Fibroblast of lung (primary cell): ENCODE measurements around the gene TLK2. TPM values are rescaled to one million over a fixed set of nuclear protein-coding genes. Genes with fewer than 3 reads are reported as not detected.
A peak's percentile ranks its signal among the peaks of the same experiment; 100 is the strongest.

Experiments used
- DNase-seq, 2 donors: peaks; one replicate each; pipeline versions ENCODE4 v3.0.0 to v3.0.0-alpha.2; 2010; ENCODE audit warnings: low read depth in 2 of 2
- H2AFZ ChIP-seq: 2 replicates; pipeline ENCODE4 v1.5.1; 2012; ENCODE audit warnings: low read length, control low read depth, inconsistent platforms
- H3K27ac ChIP-seq: 2 replicates; pipeline ENCODE4 v1.5.1; 2011; ENCODE audit warnings: low read length, control low read depth; ENCODE audit not compliant: insufficient read depth
- H3K27me3 ChIP-seq: 2 replicates; pipeline ENCODE4 v1.5.1; 2011; ENCODE audit warnings: mild to moderate bottlenecking, low read length; ENCODE audit not compliant: control insufficient read depth, insufficient read depth
- H3K36me3 ChIP-seq: 2 replicates; pipeline ENCODE4 v1.5.1; 2011; ENCODE audit warnings: low read length; ENCODE audit not compliant: control insufficient read depth, insufficient read depth
- H3K4me1 ChIP-seq: 2 replicates; pipeline ENCODE4 v1.5.1; 2011; ENCODE audit warnings: low read length; ENCODE audit not compliant: control insufficient read depth, insufficient read depth; ENCODE audit errors: extremely low read depth
- H3K4me2 ChIP-seq: 2 replicates; pipeline ENCODE4 v1.5.1; 2011; ENCODE audit warnings: low read length, control low read depth; ENCODE audit not compliant: insufficient read depth; ENCODE audit errors: extremely low read depth
- H3K4me3 ChIP-seq, 4 experiments: fragments of 200-600 bp in 1 of 4; sonication (generic) in 1 of 4; replicated peaks in 1 of 4; 2 replicates each; pipeline ENCODE4 v1.5.1; 2011 to 2016; ENCODE audit warnings: low read length in 4 of 4, low read depth in 3 of 4, mild to moderate bottlenecking in 3 of 4, control low read depth in 2 of 4, inconsistent platforms in 1 of 4, mixed read lengths in 1 of 4; ENCODE audit not compliant: insufficient read depth in 1 of 4; ENCODE audit errors: control extremely low read depth in 1 of 4
- H3K79me2 ChIP-seq: 2 replicates; pipeline ENCODE4 v1.5.1; 2012; ENCODE audit warnings: mild to moderate bottlenecking, low read length, inconsistent platforms; ENCODE audit not compliant: control insufficient read depth, insufficient read depth
- H3K9ac ChIP-seq: 2 replicates; pipeline ENCODE4 v1.5.1; 2011; ENCODE audit warnings: mild to moderate bottlenecking, low read length, control low read depth; ENCODE audit not compliant: insufficient read depth
- H3K9me3 ChIP-seq: 2 replicates; pipeline ENCODE4 v1.5.1; 2012; ENCODE audit warnings: low read depth, low read length; ENCODE audit not compliant: control insufficient read depth, insufficient read depth
- H4K20me1 ChIP-seq: 2 replicates; pipeline ENCODE4 v1.5.1; 2011; ENCODE audit warnings: low read length; ENCODE audit not compliant: control insufficient read depth, insufficient read depth; ENCODE audit errors: extremely low read depth
- EZH2 ChIP-seq: IDR thresholded peaks from 2 replicates; pipeline ENCODE4 v1.5.1; 2012; ENCODE audit warnings: low read length, control low read depth, mild to moderate bottlenecking; ENCODE audit errors: missing control alignments
- polyA plus RNA-seq, 2 donors: library from polyadenylated mRNA; depleted of rRNA in 1 of 2; stranded (reverse) in 1 of 2; unstranded in 1 of 2; fragments of >200 nt; gene quantifications; 2 replicates each; pipeline ENCODE4 v1.2.1, GENCODE V29; 2011 to 2012; ENCODE audit warnings: missing spikeins in 1 of 2
- total RNA-seq: library from RNA; depleted of rRNA; stranded (reverse); fragments of >200 nt; gene quantifications from 2 replicates; pipeline ENCODE4 v1.2.1, GENCODE V29; 2014
- TF ChIP-seq, protein P1 (sequence below), 2 donors: IDR thresholded peaks in 1 of 2; conservative IDR thresholded peaks in 1 of 2; 1 replicate in 1 of 2; 2 replicates in 1 of 2; pipeline ENCODE4 v1.5.1; 2011 to 2012; ENCODE audit warnings: low read length in 2 of 2, control low read depth in 1 of 2, inconsistent platforms in 1 of 2, low read depth in 1 of 2, mild to moderate bottlenecking in 1 of 2

The TLK2 gene
- total and polyA plus RNA-seq, 2 donors (not counting 1 experiment from before 2014, with no cell fraction given), result 55.5 to 63.9 TPM

DNA sequence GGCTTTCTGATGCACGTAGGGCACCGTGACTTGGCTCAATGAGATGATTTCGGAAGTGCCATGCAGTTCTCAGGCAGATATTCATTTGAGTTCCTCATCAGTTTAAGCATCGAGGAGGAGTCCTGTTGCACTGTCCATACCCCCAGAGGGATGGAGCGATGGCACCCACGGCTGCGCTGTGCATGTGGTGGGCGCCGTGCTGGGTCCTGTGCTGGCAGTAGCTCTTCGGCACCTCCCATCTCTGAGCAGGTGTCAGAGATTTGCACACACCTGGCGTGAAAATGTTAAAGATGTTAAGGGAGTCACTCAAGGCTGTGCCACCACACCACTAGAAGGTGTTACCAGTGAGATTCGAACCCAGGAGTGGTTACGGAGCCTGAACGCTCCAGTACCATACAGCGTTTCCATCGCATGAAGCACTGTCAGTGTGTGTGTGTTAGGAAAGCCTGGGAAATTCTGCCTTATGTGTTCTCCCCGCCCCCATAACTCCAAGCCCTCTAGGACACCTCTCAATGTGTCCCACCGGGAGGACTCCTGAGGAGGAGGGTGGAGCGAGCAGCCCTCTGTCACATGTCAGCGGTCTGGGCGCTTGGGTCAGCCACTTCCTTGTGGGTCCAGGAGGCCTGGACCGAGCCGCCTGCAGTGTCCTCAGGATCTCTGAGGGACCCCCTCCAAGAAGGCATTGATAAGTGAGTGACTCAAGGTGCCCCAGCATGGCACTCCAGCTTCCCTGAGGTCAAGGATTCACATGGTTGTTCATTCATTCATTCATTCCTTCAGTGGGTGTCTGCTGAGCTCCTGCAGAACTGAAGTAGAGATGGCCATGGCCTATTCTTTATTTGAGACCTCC lies 152.7 kb downstream of the TLK2 start:
- TF ChIP-seq, protein P1, sequence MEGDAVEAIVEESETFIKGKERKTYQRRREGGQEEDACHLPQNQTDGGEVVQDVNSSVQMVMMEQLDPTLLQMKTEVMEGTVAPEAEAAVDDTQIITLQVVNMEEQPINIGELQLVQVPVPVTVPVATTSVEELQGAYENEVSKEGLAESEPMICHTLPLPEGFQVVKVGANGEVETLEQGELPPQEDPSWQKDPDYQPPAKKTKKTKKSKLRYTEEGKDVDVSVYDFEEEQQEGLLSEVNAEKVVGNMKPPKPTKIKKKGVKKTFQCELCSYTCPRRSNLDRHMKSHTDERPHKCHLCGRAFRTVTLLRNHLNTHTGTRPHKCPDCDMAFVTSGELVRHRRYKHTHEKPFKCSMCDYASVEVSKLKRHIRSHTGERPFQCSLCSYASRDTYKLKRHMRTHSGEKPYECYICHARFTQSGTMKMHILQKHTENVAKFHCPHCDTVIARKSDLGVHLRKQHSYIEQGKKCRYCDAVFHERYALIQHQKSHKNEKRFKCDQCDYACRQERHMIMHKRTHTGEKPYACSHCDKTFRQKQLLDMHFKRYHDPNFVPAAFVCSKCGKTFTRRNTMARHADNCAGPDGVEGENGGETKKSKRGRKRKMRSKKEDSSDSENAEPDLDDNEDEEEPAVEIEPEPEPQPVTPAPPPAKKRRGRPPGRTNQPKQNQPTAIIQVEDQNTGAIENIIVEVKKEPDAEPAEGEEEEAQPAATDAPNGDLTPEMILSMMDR (conservative IDR thresholded peaks at IDR 0.05 in 1 of 2, IDR thresholded peaks at IDR 0.05 in 1 of 2; ENCODE audit: low read depth in 1 of 2, low read length in 2 of 2), result no peak
- TF ChIP-seq EZH2, result no peak

DNA sequence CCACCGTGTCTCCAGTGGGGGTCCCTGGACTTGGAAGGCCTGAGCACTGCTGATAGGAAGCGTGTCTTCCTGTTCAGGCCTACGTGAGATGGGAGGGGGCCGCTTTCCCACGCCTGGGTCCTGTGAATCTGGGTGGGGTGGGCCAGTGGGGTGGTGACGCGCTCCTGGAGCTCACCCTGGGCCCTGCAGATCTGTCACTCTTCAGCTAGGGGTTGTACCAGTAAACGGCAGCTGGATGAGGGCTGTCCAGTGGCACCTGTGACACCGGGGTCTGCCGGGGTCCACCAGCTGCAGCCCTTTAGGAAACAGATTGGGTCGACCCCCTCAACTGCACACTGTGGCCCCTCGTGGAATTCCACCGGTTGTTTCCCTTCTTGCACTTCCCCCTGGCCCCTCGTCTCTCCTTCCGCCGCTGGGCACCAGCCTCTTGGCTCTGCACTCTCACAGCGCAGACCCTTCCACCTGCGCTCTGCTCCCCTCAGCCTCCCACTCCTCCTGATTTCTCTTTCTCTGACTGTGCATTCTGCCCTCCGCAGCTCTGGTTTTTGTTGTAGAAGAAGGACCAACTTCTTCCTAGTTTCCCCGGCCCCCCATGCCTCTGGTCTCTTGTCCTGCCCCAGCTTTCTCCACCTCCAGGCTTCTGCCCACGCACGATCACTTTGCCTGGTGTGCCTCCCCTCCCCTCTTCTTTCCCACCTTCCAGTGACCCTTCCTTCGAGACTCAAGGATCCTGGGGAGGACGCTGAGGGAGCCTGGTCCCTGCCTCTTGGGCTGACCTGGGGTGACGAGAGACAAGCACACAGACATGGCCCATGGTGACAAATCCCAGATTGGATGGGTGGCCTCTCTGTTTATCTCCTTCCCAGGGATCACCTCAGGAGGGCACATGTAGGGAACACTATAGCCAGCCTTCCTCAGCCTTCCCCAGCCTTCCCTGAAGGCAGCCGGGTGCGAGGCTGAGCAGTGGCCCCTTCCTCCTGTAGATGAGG lies 153.6 kb downstream of the TLK2 start:
- H4K20me1 ChIP-seq, result peaks cover 2% of the 10 kb centered on the region
- H3K9ac ChIP-seq, result no peak overlapping the region
- peaks cover 5% of the 10 kb centered on the region for H3K36me3 ChIP-seq
- H3K4me1 ChIP-seq, result peaks cover 26% of the 10 kb centered on the region
- no peak overlapping the region for H3K4me3 ChIP-seq
- DNase-seq, result no peak
- H3K79me2 ChIP-seq, result peaks cover 78% of the 10 kb centered on the region
- H3K9me3 ChIP-seq, result no peaks in the 10 kb centered on the region
- H2AFZ ChIP-seq, result no peak overlapping the region
- H3K27me3 ChIP-seq, result no peaks in the 10 kb centered on the region
- H3K27ac ChIP-seq, result peak overlapping the region; percentile 31
- peak overlapping the region; percentile 20 for H3K4me2 ChIP-seq
- TF ChIP-seq EZH2, result no peak
- TF ChIP-seq, protein P1 (conservative IDR thresholded peaks at IDR 0.05 in 1 of 2, IDR thresholded peaks at IDR 0.05 in 1 of 2; ENCODE audit: low read depth in 1 of 2, low read length in 2 of 2), result no peak

More for the DNA sequence above, 152.7 kb downstream of the TLK2 start:
- DNase-seq, result no peak
- Histone ChIP-seq H4K20me1 (peaks cover 2% of the 10 kb centered on the region), H3K9ac (no peak overlapping the region), H3K4me3 (no peak overlapping the region), H3K36me3 (peaks cover 5% of the 10 kb centered on the region), H3K9me3 (no peaks in the 10 kb centered on the region), H3K4me1 (peaks cover 28% of the 10 kb centered on the region), H3K4me2 (peak overlapping the region; percentile 52), H3K27ac (no peak overlapping the region), H3K79me2 (peaks cover 70% of the 10 kb centered on the region), H2AFZ (no peak overlapping the region), H3K27me3 (no peaks in the 10 kb centered on the region)

DNA sequence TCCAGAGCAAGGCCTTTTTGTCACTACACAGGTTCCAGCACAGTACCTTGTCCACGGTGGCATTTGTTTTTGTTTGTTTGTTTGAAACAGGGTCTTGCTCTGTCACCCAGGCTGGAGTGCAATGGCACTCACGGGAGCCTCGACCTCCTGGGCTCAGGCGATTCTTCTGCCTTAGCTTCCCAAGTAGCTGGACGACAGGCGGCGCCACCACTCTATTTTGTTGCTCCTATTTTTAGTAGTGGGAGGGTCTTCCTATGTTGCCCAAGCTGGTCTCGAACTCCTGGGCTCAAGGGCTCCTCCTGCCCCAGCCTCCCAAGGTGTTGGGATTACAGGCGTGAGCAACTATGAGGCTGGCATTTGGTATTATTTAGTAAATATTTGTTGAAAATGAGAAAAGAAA lies 159.2 kb downstream of the TLK2 start:
- H3K9ac ChIP-seq, result no peak overlapping the region
- H3K27ac ChIP-seq, result no peak overlapping the region

More for the DNA sequence above, 159.2 kb downstream of the TLK2 start:
- H3K4me3 ChIP-seq, result no peak overlapping the region
- H2AFZ ChIP-seq, result no peak overlapping the region
- no peak for DNase-seq
- peaks cover 59% of the 10 kb centered on the region for H3K79me2 ChIP-seq
- peaks cover 2% of the 10 kb centered on the region for H3K4me1 ChIP-seq
- peaks cover 2% of the 10 kb centered on the region for H3K36me3 ChIP-seq
- H4K20me1 ChIP-seq, result no peaks in the 10 kb centered on the region
- H3K27me3 ChIP-seq, result no peaks in the 10 kb centered on the region
- H3K4me2 ChIP-seq, result no peak overlapping the region
- TF ChIP-seq, protein P1 (conservative IDR thresholded peaks at IDR 0.05 in 1 of 2, IDR thresholded peaks at IDR 0.05 in 1 of 2; ENCODE audit: low read depth in 1 of 2, low read length in 2 of 2), result no peak
- no peak for TF ChIP-seq EZH2
- no peaks in the 10 kb centered on the region for H3K9me3 ChIP-seq
